GM12865 (cell line): ENCODE results near the gene NDUFC2.
"Not testable (repeated sequence)": the region's sequence is repeated elsewhere in the genome, so short reads cannot be mapped to it uniquely, and the experiment has no call there.

ENCODE experiments used
- DNase-seq: peaks from one replicate; pipeline ENCODE4 v3.0.0; 2010; ENCODE audit warnings: low read depth
- H3K4me3 ChIP-seq: 2 replicates; pipeline ENCODE4 v1.5.1; 2011; ENCODE audit warnings: mild to moderate bottlenecking, low read depth, low read length, control low read depth
- TF ChIP-seq, protein P1 (sequence below): IDR thresholded peaks from 2 replicates; pipeline ENCODE4 v1.5.1; 2011; ENCODE audit warnings: low read length, control low read depth, low read depth, inconsistent platforms; ENCODE audit not compliant: insufficient read depth; ENCODE audit errors: missing control alignments

NDUFC2 gene

GRCh38 chr11:78078218-78079167 is 1.2 kb downstream of the NDUFC2 start:
- TF ChIP-seq, protein P1, sequence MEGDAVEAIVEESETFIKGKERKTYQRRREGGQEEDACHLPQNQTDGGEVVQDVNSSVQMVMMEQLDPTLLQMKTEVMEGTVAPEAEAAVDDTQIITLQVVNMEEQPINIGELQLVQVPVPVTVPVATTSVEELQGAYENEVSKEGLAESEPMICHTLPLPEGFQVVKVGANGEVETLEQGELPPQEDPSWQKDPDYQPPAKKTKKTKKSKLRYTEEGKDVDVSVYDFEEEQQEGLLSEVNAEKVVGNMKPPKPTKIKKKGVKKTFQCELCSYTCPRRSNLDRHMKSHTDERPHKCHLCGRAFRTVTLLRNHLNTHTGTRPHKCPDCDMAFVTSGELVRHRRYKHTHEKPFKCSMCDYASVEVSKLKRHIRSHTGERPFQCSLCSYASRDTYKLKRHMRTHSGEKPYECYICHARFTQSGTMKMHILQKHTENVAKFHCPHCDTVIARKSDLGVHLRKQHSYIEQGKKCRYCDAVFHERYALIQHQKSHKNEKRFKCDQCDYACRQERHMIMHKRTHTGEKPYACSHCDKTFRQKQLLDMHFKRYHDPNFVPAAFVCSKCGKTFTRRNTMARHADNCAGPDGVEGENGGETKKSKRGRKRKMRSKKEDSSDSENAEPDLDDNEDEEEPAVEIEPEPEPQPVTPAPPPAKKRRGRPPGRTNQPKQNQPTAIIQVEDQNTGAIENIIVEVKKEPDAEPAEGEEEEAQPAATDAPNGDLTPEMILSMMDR: no peak
- peak overlapping the region; percentile 81 for H3K4me3 ChIP-seq
- peak; percentile 12 for DNase-seq

DNA sequence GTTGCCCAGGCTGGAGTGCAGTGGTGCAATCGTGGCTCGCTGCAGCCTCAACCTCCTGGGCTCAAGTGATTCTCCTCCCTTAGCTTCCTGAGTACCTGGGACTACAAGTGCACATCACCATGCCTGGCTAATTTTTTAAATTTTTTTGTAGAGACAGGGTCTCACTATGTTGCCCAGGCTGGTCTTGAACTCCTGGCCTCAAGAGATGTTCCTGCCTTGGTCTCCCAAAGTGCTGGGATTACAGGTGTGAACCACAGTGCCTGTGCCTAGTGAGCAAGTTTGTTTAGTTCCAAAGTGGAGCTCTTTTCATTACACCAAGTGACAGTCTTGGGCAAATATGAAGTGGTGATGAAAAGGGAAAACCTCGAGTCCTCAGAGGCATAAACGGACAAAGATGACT is 2.1 kb downstream of the NDUFC2 start:
- not testable (repeated sequence) for H3K4me3 ChIP-seq, DNase-seq

GRCh38 chr11:78076733-78077403 is 2.8 kb downstream of the NDUFC2 start:
- DNase-seq: no peak
- TF ChIP-seq, protein P1: no peak
- H3K4me3 ChIP-seq: no peak overlapping the region

GRCh38 chr11:78074756-78075155 is 4.9 kb downstream of the NDUFC2 start:
- TF ChIP-seq, protein P1: no peak

DNA sequence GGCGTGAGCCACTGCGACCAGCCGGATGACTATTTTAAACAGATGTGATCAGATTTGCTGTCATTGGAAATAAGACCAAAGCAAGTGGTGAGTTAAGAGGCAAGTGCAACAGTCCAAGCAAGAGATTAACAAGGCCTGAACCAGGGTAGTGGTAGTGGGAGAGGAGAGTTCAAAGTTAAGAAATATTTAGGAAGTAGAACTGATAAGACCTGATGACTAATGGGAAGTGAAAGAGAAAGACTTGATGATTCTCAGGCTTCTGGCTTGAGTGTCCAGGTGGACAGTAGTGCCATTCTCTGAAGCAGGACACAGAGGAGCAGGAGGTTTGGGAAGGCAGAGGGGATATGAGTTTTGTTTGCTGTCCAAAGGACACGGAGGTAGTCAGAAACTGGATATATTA is 7.2 kb downstream of the NDUFC2 start:
- TF ChIP-seq, protein P1: no peak
- DNase-seq: no peak
- no peak overlapping the region for H3K4me3 ChIP-seq

More at GRCh38 chr11:78074756-78075155, 4.9 kb downstream of the NDUFC2 start:
- DNase-seq: no peak
- H3K4me3 ChIP-seq: no peak overlapping the region

DNA sequence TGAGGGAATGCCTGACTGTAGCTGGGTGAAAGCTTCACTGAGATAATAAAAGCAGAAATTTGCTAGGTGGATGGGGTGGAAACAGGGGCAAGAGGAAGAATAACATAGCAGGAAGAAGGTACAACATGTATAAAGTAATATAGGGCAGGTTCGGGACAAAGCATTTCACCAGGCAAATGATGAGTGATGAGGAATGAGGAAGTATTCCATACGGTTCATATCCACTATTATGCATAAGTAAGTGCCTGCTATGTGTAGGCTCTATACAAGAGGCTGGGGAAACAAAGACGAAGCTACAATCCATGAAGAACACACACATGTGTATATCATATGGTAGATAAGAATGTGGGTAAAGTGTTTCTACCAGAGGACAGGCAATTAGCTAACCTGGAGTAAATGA is 7.9 kb downstream of the NDUFC2 start:
- no peak for DNase-seq
- H3K4me3 ChIP-seq: no peak overlapping the region
- TF ChIP-seq, protein P1: no peak

GRCh38 chr11:78070621-78071020 is 9.0 kb downstream of the NDUFC2 start:
- no peak overlapping the region for H3K4me3 ChIP-seq
- DNase-seq: no peak
- TF ChIP-seq, protein P1: no peak
